Trophoblast cell (in vitro differentiated cells and primary cell): ENCODE data around the gene LRRC4B.

Experiments
- DNase-seq, 2 donors: peaks; one replicate each; pipeline ENCODE4 v3.0.0-alpha.2; 2016
- H2AFZ ChIP-seq: 2 replicates; pipeline ENCODE4 v1.6.1; 2013; ENCODE audit warnings: low read length, moderate library complexity, mild to moderate bottlenecking; ENCODE audit not compliant: insufficient read depth, poor library complexity
- H2AK5ac ChIP-seq: 2 replicates; pipeline ENCODE4 v1.6.1; 2013; ENCODE audit warnings: mild to moderate bottlenecking, low read length
- H2BK120ac ChIP-seq: 2 replicates; pipeline ENCODE4 v1.6.1; 2013; ENCODE audit warnings: low read length, mild to moderate bottlenecking, moderate library complexity; ENCODE audit not compliant: insufficient read depth, poor library complexity
- H2BK12ac ChIP-seq: 2 replicates; pipeline ENCODE4 v1.6.1; 2013; ENCODE audit warnings: mild to moderate bottlenecking, low read length, moderate library complexity
- H2BK5ac ChIP-seq: 2 replicates; pipeline ENCODE4 v1.6.1; 2013; ENCODE audit warnings: low read length, low read depth, moderate library complexity, mild to moderate bottlenecking; ENCODE audit not compliant: poor library complexity
- H3K14ac ChIP-seq: 2 replicates; pipeline ENCODE4 v1.6.1; 2013; ENCODE audit warnings: mild to moderate bottlenecking, low read length
- H3K18ac ChIP-seq: 2 replicates; pipeline ENCODE4 v1.6.1; 2013; ENCODE audit warnings: mild to moderate bottlenecking, low read length
- H3K23ac ChIP-seq: 2 replicates; pipeline ENCODE4 v1.6.1; 2013; ENCODE audit warnings: low read length
- H3K27ac ChIP-seq: 2 replicates; pipeline ENCODE4 v1.5.1; 2013; ENCODE audit warnings: low read depth, mild to moderate bottlenecking, inconsistent platforms, low read length, moderate library complexity
- H3K27me3 ChIP-seq: 2 replicates; pipeline ENCODE4 v1.6.1; 2013; ENCODE audit warnings: inconsistent platforms, mild to moderate bottlenecking, low read length, moderate library complexity; ENCODE audit not compliant: insufficient read depth
- H3K36me3 ChIP-seq, 2 experiments: 1 replicate in 1 of 2; 2 replicates in 1 of 2; pipeline ENCODE4 v1.6.1; 2013; ENCODE audit warnings: low read length in 2 of 2, mild to moderate bottlenecking in 2 of 2, moderate library complexity in 1 of 2; ENCODE audit not compliant: insufficient read depth in 2 of 2, control insufficient read depth in 1 of 2
- H3K4ac ChIP-seq: 2 replicates; pipeline ENCODE4 v1.6.1; 2013; ENCODE audit warnings: low read depth, mild to moderate bottlenecking, low read length, moderate library complexity
- H3K4me1 ChIP-seq, 2 experiments: 1 replicate in 1 of 2; 2 replicates in 1 of 2; pipeline ENCODE4 v1.6.1; 2013; ENCODE audit warnings: low read length in 2 of 2, mild to moderate bottlenecking in 2 of 2, moderate library complexity in 1 of 2; ENCODE audit not compliant: insufficient read depth in 2 of 2, control insufficient read depth in 1 of 2
- H3K4me2 ChIP-seq: 2 replicates; pipeline ENCODE4 v1.6.1; 2013; ENCODE audit warnings: inconsistent platforms, mild to moderate bottlenecking, low read length, moderate library complexity
- H3K4me3 ChIP-seq: 2 replicates; pipeline ENCODE4 v1.5.1; 2013; ENCODE audit warnings: mild to moderate bottlenecking, low read depth, low read length, inconsistent platforms
- H3K79me1 ChIP-seq: one replicate; pipeline ENCODE4 v1.6.1; 2013; ENCODE audit warnings: low read length
- H3K79me2 ChIP-seq: 2 replicates; pipeline ENCODE4 v1.6.1; 2013; ENCODE audit warnings: low read length, mild to moderate bottlenecking; ENCODE audit not compliant: control insufficient read depth, insufficient read depth, poor library complexity
- H3K9ac ChIP-seq: 2 replicates; pipeline ENCODE4 v1.6.1; 2013; ENCODE audit warnings: mild to moderate bottlenecking, low read length
- H3K9me3 ChIP-seq: 2 replicates; pipeline ENCODE4 v1.6.1; 2013; ENCODE audit warnings: low read depth, mild to moderate bottlenecking, control low read depth, inconsistent platforms, low read length; ENCODE audit not compliant: insufficient read depth
- H4K12ac ChIP-seq: 2 replicates; pipeline ENCODE4 v1.6.1; 2013; ENCODE audit warnings: low read depth, mild to moderate bottlenecking, low read length, moderate library complexity
- H4K8ac ChIP-seq: 2 replicates; pipeline ENCODE4 v1.6.1; 2013; ENCODE audit warnings: low read depth, mild to moderate bottlenecking, low read length, moderate library complexity
- H4K91ac ChIP-seq: one replicate; pipeline ENCODE4 v1.6.1; 2013; ENCODE audit warnings: low read depth, mild to moderate bottlenecking, low read length, moderate library complexity
- WGBS: extraction: QIAGEN DNeasy Blood & Tissue Kit; methylation state at CpG from one replicate; pipeline ENCODE4 v1.1.7; 2013; ENCODE audit warnings: missing lambda C conversion rate; ENCODE audit not compliant: insufficient read length, insufficient coverage; ENCODE audit errors: extremely low coverage; 5-methylcytosine and 5-hydroxymethylcytosine counted together

Gene LRRC4B

DNA sequence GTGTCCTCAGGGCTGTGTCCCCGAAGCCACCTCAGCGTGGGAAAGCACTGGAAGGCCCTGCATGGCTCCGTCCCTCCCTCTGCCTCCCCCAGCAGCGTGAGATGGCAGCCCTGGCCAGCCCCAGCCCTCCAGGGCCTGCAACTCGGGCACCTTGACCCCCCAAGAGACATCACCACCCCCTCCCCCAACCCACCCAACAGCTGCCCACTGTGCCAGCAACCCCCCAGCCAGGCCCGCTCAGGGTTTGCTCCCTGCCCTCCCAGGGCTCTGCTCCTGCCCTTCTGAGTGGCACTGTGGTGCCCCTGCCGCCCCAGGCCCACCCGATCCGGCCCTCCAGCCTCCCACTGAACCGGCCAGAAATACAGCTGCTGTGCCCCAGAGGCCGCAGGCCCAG, 53.1 kb downstream of the LRRC4B start:
- Histone ChIP-seq H3K4me1 (peaks cover 7 to 8% of the 10 kb centered on the region in 2 experiments), H3K4me2 (no peak overlapping the region), H3K36me3 (no peaks in the 10 kb centered on the region), H3K4me3 (no peak overlapping the region), H3K23ac (no peak overlapping the region), H3K79me1 (peaks cover 9% of the 10 kb centered on the region), H3K79me2 (peaks cover 5% of the 10 kb centered on the region), H2AK5ac (no peak overlapping the region), H2AFZ (no peak overlapping the region), H4K91ac (no peak overlapping the region), H3K27ac (no peak overlapping the region), H3K14ac (no peak overlapping the region), H3K9me3 (peaks cover 16% of the 10 kb centered on the region), H2BK5ac (no peak overlapping the region), H2BK12ac (no peak overlapping the region), H3K18ac (no peak overlapping the region), H2BK120ac (no peak overlapping the region), H3K4ac (no peak overlapping the region), H4K12ac (no peak overlapping the region), H4K8ac (no peak overlapping the region), H3K9ac (no peak overlapping the region), H3K27me3 (no peaks in the 10 kb centered on the region)
- WGBS = no CpG with 5 or more reads among the region's 11 CpGs
- no peak for DNase-seq

DNA sequence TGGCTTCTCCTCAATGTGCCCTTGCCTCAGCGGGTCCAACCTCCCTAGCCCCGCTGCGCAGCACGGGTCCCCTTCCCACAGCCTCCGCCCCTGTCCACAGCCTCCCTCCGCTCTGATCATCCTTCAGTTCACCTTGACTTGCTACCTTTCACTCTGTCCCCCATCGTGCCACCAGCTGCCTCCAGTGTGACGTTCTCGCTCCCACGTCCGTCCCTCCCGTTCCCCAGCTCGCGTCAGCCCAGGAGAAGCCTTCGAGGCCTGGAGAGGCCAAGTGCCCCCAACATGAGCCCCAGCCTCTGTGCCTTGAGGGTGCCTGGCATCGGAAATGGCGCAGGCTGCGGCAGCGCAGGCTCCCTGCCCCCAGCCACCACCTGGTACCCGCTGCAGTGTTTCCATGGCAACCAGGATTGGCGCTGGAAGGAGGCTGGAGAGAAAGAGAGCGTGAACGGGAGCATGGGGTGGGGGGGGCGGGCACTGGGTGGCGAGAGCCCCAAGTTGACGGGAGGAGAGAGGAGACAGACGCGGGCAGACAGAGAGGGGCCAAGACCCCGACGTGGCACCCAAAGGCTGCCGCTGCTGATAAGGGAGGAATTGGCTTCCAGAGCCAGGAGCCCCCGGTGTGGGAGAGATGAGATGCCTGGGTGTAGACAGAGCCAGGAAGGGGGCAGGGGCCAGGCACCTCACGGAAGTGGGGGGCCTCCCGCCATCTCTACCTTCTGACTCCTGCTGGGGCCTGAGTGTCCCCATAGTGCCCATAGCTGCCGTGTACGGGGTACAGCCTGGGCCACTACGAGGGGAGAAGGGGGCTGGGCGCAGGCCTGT, 53.7 kb downstream of the LRRC4B start:
- no peak overlapping the region for H2AFZ ChIP-seq
- WGBS = no CpG with 5 or more reads among the region's 38 CpGs

GRCh38 chr19:50513746-50514345, 54.4 kb downstream of the LRRC4B start, which contains the start of gene ASPDH:
Gene ASPDH, minus strand, starts transcription at chr19:50513913. Its CDS starts 90 bp downstream, at chr19:50513823.
- Histone ChIP-seq H3K27ac (no peak within 1 kb of the TSS), H3K4ac (no peak within 1 kb of the TSS), H3K9ac (no peak within 1 kb of the TSS), H4K8ac (no peak within 1 kb of the TSS), H3K79me1 (peaks cover 9% of the 10 kb centered on the region), H2BK12ac (no peak within 1 kb of the TSS), H2AFZ (no peak within 1 kb of the TSS), H4K91ac (no peak within 1 kb of the TSS), H3K18ac (no peak within 1 kb of the TSS), H3K9me3 (peaks cover 13% of the 10 kb centered on the region), H2AK5ac (no peak within 1 kb of the TSS), H2BK120ac (no peak within 1 kb of the TSS), H3K4me3 (no peak within 1 kb of the TSS), H4K12ac (no peak within 1 kb of the TSS), H3K4me2 (no peak within 1 kb of the TSS), H3K23ac (no peak within 1 kb of the TSS), H3K4me1 (peaks cover 9 to 11% of the 10 kb centered on the region in 2 experiments), H3K14ac (no peak within 1 kb of the TSS), H3K36me3 (no peaks in the 10 kb centered on the region), H2BK5ac (no peak within 1 kb of the TSS), H3K79me2 (peaks cover 5% of the 10 kb centered on the region), H3K27me3 (no peaks in the 10 kb centered on the region)
- WGBS = no CpG with 5 or more reads among the region's 22 CpGs
- no peak for DNase-seq

More for the DNA sequence above, 53.7 kb downstream of the LRRC4B start:
- H2BK120ac ChIP-seq = no peak overlapping the region
- H3K27ac ChIP-seq = no peak overlapping the region
- DNase-seq = no peak
- H3K14ac ChIP-seq = no peak overlapping the region
- H3K79me2 ChIP-seq = peaks cover 5% of the 10 kb centered on the region
- H2BK12ac ChIP-seq = no peak overlapping the region
- peaks cover 9% of the 10 kb centered on the region for H3K79me1 ChIP-seq
- H3K36me3 ChIP-seq = no peaks in the 10 kb centered on the region
- no peak overlapping the region for H4K12ac ChIP-seq
- peaks cover 9 to 11% of the 10 kb centered on the region in 2 experiments for H3K4me1 ChIP-seq
- no peak overlapping the region for H3K4ac ChIP-seq
- H3K9me3 ChIP-seq = peaks cover 16% of the 10 kb centered on the region
- H3K18ac ChIP-seq = no peak overlapping the region
- no peak overlapping the region for H3K23ac ChIP-seq
- H2AK5ac ChIP-seq = no peak overlapping the region
- no peak overlapping the region for H4K8ac ChIP-seq
- no peak overlapping the region for H3K9ac ChIP-seq
- H3K27me3 ChIP-seq = no peaks in the 10 kb centered on the region
- H3K4me3 ChIP-seq = no peak overlapping the region
- no peak overlapping the region for H3K4me2 ChIP-seq
- no peak overlapping the region for H2BK5ac ChIP-seq
- H4K91ac ChIP-seq = no peak overlapping the region

GRCh38 chr19:50512999-50513745, 55.1 kb downstream of the LRRC4B start:
- Histone ChIP-seq H3K36me3 (no peaks in the 10 kb centered on the region), H3K23ac (no peak overlapping the region), H3K27me3 (no peaks in the 10 kb centered on the region), H3K4me3 (no peak overlapping the region), H2BK5ac (no peak overlapping the region), H3K4ac (no peak overlapping the region), H2AFZ (no peak overlapping the region), H3K4me2 (no peak overlapping the region), H3K27ac (no peak overlapping the region), H4K8ac (no peak overlapping the region), H3K18ac (no peak overlapping the region), H2AK5ac (no peak overlapping the region), H3K4me1 (peaks cover 9 to 11% of the 10 kb centered on the region in 2 experiments), H4K12ac (no peak overlapping the region), H3K79me1 (peaks cover 9% of the 10 kb centered on the region), H3K14ac (no peak overlapping the region), H4K91ac (no peak overlapping the region), H2BK12ac (no peak overlapping the region), H2BK120ac (no peak overlapping the region), H3K79me2 (peaks cover 5% of the 10 kb centered on the region), H3K9ac (no peak overlapping the region), H3K9me3 (peaks cover 8% of the 10 kb centered on the region)
- DNase-seq = no peak
- no CpG with 5 or more reads among the region's 12 CpGs for WGBS
